Erythroblast (primary cell): ENCODE data around the gene LRRC46.

Source experiments
- GATA1 ChIP-seq: IDR thresholded peaks from 2 replicates; pipeline ENCODE4 v1.6.1; 2011; ENCODE audit warnings: low read depth, mild to moderate bottlenecking, control low read depth, low read length, moderate library complexity
- POLR2A ChIP-seq: IDR thresholded peaks from 2 replicates; pipeline ENCODE4 v1.6.1; 2011; ENCODE audit warnings: mild to moderate bottlenecking, low read length

DNA sequence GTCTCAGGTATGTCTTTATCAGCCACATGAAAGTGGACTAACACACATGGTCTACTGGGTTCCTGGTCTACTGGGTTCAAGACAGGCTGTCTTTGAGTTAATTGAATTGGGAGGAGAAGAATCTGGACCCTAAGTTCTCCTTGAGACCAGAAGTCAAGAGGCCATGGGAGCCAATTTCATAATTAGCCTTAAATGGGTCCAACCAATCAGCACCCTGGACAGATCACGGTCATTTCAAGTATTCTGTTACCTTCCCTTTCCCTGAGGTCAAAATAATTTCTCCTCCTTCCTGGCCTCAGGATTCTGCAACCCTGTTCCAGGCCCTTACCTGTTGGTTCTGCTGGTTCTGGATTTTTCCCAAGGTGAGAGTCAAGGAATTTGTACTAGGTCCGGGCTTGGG is 33.7 kb upstream of the LRRC46 start:
- TF ChIP-seq POLR2A, result no peak
- no peak for TF ChIP-seq GATA1
